ENCODE data around the gene ZNF410.

- TF ChIP-seq TCF7 (CRISPR knock-in tag; IDR thresholded peaks at IDR 0.05; ENCODE audit: low read depth): no peak
- TF ChIP-seq TEAD4 (CRISPR knock-in tag; IDR thresholded peaks at IDR 0.05): no peak
- no peak for TF ChIP-seq ZNF138 (CRISPR knock-in tag; conservative IDR thresholded peaks at IDR 0.05)
- TF ChIP-seq SMAD3 (CRISPR knock-in tag; IDR thresholded peaks at IDR 0.05; ENCODE audit: borderline replicate concordance): no peak
- TF ChIP-seq CTCF (IDR thresholded peaks at IDR 0.05): no peak
- no peak for TF ChIP-seq GABPB1 (CRISPR knock-in tag; IDR thresholded peaks at IDR 0.05)
- TF ChIP-seq MAX (CRISPR knock-in tag; IDR thresholded peaks at IDR 0.05): no peak
- TF ChIP-seq ATF3 (CRISPR knock-in tag; conservative IDR thresholded peaks at IDR 0.05): no peak
Observed at GRCh38 chr14:73888460-73888725, 1.7 kb downstream of the ZNF410 start.

All from WTC11 (cell line).